GM13977 (cell line): ENCODE measurements around the gene TRMU.

Experiments used
- DNase-seq: peaks from one replicate; pipeline ENCODE4 v3.0.0; 2012; ENCODE audit warnings: low spot score
- CTCF ChIP-seq: IDR thresholded peaks from 2 replicates; pipeline ENCODE4 v1.5.1; 2012; ENCODE audit warnings: mild to moderate bottlenecking, control low read depth; ENCODE audit not compliant: insufficient read depth; ENCODE audit errors: extremely low read depth, missing control alignments
- in situ Hi-C: fragments of 300-500 bp; cut with MboI; formaldehyde crosslinking; loops from one replicate; pipeline ENCODE4 v1.12.0; 2022; ENCODE audit warnings: low sequenced_read_pairs, low pct_unique_long_range_greater_than_20kb, mixed read lengths, inconsistent platforms; ENCODE audit not compliant: unreplicated experiment

The TRMU gene

GRCh38 chr22:46368871-46369715, 33.6 kb downstream of the TRMU start:
- in situ Hi-C loops: loop anchor here (5.0 kb wide), 1 partner anchor 163 kb away; no protein-coding TSS in a partner anchor
- no peak for DNase-seq
- TF ChIP-seq CTCF: no peak

- TF ChIP-seq CTCF: no peak
- in situ Hi-C loops: loop anchor here (5.0 kb wide), 1 partner anchor 162 kb away; no protein-coding TSS in a partner anchor
Observed at GRCh38 chr22:46369716-46370583, 34.4 kb downstream of the TRMU start.

GRCh38 chr22:46370584-46371291, 35.2 kb downstream of the TRMU start:
- no peak for DNase-seq
- in situ Hi-C loops: no loop called here
- no peak for TF ChIP-seq CTCF

More at GRCh38 chr22:46369716-46370583, 34.4 kb downstream of the TRMU start:
- DNase-seq: no peak

- in situ Hi-C loops: no loop called here
Observed at GRCh38 chr22:46371623-46372226, 36.2 kb downstream of the TRMU start.

GRCh38 chr22:46372686-46373085, 37.2 kb downstream of the TRMU start:
- TF ChIP-seq CTCF: no peak
- no peak for DNase-seq
- in situ Hi-C loops: no loop called here

More at GRCh38 chr22:46371623-46372226, 36.2 kb downstream of the TRMU start:
- DNase-seq: no peak
- no peak for TF ChIP-seq CTCF
